HG02588 (cell line): ENCODE results near the gene ALS2CL.
"Not testable (repeated sequence)": the region's sequence is repeated elsewhere in the genome, so short reads cannot be mapped to it uniquely, and the experiment has no call there.

Experiments used
- ATAC-seq: cut with Tn5 transposase; IDR thresholded peaks from one replicate; pipeline ENCODE4 v1.9.1; 2021; ENCODE audit warnings: mild to moderate bottlenecking, moderate library complexity; ENCODE audit not compliant: unreplicated experiment

The ALS2CL gene, protein sequence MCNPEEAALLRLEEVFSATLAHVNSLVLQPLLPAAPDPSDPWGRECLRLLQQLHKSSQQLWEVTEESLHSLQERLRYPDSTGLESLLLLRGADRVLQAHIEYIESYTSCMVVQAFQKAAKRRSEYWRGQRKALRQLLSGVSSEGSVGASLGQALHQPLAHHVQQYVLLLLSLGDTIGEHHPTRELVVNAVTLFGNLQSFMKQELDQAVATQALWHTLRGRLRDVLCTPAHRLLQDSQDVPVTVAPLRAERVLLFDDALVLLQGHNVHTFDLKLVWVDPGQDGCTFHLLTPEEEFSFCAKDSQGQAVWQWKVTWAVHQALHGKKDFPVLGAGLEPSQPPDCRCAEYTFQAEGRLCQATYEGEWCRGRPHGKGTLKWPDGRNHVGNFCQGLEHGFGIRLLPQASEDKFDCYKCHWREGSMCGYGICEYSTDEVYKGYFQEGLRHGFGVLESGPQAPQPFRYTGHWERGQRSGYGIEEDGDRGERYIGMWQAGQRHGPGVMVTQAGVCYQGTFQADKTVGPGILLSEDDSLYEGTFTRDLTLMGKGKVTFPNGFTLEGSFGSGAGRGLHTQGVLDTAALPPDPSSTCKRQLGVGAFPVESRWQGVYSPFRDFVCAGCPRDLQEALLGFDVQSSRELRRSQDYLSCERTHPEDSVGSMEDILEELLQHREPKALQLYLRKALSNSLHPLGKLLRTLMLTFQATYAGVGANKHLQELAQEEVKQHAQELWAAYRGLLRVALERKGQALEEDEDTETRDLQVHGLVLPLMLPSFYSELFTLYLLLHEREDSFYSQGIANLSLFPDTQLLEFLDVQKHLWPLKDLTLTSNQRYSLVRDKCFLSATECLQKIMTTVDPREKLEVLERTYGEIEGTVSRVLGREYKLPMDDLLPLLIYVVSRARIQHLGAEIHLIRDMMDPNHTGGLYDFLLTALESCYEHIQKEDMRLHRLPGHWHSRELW

DNA sequence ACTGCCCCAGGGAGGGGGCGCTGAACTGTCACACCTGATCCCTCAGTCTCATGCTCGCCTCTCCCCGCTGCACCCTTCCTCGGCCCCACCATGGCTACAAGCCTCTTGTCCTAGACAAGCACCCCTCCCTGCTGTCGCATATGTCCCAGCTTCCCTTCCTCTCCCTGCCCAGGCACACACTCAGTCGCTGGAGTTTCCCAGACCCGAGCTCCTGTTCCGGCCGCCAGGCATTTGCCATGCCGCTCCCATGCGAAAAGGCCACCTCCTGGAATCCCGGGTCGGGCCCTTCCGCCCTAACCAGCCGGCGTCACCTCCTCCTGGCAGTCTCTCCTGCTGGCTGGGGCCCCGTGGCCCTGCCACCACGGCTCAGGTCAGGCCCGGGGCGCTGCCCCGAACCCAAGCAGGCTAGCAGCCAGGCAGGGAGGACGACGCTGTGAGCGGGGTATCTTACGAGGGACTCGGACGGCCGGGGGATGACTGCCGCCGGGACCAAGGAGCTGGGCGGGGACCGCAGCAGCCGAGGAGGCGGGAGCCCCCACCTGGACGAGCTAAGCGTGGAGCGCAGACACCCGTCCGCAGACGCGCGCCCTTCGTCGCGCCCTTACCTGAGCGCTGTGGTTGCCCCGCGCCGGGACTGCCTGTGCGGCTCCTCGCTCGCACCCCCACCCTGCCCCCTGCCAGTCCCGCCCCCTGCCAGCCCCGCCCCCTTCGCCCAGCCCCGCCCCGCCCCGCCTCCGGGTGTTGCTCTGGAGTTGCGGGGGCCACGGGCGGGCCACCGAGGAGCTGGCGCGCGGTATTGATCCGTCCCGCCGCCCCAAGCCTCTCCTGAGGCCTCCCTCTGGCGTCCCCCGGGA lies at the start of gene ALS2CL:
Gene ALS2CL, minus strand, starts transcription at position 642 of the 854 bp plus-strand sequence. CDS start 4,239 bp downstream, outside the sequence.
- no peak for ATAC-seq

DNA sequence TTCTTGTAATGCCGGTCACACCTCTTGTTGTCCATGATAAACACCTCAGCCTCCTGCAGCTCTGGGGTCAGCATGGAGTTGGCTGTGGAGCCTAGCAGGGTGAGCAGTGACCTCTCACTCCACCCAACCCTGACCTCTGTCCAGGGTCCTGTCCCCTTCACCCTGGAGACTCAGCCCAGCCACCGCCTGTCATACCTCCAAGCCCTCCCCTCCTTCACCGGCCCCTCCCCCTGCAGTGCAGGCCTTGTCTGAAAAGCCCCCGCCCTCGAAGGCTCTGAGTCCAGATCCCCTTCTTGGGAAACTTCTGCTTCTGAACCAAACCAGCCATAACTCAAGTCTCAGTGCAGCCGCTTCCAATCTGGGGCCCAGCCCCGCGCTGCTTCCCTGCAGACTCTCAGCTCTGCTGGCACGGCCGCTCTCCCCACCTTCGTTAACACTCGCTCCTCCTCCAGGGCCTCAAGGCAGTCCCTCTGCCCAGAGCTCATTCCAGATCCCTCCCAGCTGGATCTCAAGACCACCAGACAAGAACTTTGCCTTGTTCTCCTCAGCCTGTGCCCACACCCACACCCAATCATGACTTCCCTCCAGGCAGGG lies 49.6 kb upstream of the ALS2CL start:
- no peak for ATAC-seq

DNA sequence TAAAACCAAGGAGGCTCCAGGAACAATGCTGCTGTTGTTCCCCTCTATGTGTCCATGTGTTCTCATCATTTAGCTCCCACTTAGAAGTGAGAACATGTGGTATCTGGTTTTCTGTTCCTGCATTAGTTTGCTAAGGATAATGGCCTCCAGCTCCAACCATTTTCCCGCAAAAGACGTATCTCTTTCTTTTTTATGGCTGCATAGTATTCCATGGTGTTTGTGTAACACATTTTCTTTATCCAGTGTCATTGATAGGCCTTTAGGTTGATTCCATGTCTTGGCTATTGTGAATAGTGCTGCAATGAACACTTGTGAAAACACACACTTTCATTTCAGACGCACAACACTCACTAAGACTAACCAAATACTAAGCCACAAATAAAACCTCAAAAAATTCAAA lies 46.1 kb upstream of the ALS2CL start:
- not testable (repeated sequence) for ATAC-seq

DNA sequence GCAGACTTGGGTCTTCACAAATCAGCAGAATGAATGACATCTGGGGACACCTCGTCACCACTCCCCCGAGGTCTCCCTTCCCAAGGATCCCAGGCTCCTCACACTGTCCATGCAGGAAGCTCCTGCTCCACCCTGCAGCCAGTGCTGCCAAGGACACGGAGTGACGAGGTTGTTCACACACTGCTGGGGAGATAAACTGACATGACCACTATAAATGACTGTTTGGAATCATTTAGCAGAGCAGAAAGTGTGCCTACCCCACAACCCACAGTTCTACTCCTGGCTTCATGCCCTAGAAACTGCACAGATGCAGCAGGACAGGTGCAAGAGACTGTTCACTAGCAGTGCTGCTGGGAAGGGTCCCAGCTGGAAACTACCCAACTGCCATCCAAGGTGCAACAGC lies 43.9 kb upstream of the ALS2CL start:
- ATAC-seq = no peak

DNA sequence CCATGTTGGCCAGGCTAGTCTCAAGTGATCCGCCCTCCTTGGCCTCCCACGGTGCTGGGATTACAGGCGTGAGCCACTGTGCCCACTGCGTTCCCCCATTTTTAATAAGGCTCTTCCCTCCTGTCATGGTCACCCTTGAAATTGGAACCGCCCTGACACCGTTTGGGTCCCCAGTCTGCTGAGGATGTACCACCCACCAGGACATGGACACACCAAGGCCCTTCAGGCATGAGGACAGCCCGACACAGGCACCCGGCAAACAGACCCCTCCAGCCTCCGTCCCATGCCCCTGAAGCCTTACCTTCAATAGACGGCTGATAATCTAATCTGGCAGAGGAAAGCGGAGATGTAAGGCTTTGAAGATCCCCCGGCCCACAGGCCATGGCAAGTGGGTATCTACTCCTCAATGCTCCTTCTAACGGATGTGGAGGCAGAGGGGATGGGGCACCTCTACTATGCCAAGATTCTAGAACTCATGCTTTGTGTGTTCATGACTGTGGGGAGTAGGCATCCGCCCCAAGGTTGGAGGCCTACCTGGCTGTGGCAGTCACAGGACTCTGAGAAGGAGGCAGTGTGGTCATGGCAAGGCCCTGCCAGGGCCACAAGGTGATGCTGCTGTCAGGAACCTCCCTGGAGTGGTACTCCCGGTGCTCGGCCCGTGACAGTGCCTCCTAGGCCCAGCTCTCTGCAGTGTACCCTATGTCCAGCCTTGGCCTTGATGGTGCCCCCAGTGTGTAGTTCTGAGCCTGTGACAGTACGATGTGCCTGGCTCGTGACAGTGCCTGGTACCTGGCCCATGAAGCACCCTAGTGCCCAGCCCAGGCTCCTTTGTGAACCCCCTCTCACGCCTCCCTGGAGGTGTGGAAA lies 42.8 kb upstream of the ALS2CL start:
- ATAC-seq = no peak

DNA sequence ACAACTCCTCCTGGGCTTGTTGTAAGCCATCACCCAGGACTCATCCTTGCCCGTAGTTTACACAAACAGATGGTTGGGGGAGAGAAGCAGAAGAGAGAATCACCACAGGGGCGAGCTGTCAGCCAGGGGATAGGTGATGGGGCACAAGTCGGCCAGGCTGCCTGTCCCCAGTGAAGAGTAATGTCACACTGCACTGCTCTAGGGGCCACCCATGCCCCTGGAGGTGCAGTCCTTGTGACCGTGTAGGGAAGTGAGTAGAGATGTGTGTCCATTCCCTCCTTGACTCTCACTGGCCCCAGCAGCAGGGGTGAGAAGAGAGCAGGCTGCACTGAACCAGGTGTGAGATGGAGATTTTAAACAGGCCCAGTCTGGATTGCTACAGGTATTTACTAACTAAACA lies 41.3 kb upstream of the ALS2CL start:
- no peak for ATAC-seq

DNA sequence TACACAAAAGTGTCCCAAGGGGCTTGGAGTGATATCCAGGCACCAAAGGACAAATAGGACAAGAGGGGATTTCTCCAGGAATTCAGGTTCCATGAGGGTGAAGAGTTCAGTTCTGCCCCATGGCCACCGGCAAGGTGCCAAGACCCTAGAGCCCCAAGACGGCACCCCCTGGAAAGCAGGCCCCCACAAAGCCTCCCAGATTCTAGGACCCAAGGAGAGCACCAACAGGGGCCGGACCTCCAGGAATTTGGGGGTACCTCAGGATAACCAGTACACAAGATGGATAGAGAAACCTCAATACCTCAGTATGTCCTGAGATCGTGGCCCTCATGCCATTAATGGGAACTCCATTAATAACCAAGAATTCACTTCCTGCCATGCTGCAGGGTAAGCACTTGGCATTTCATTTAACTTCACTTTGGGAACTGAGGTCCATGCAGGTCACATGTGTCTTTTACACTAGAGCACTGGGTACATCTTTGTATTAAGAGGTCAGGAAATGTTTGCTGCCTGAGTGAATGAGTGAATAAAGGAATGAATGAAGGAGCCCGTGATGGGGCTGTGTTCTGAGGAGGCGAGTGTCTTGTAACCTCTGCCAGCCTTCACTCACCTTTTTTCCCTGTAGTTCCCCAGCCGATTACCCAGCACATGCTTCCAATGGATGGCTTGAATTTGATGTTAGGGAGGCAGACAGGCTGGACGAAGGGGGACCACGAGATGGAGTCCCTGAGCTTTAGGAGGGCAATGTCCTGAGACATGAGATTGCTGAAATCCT lies 39.7 kb upstream of the ALS2CL start:
- ATAC-seq = no peak

DNA sequence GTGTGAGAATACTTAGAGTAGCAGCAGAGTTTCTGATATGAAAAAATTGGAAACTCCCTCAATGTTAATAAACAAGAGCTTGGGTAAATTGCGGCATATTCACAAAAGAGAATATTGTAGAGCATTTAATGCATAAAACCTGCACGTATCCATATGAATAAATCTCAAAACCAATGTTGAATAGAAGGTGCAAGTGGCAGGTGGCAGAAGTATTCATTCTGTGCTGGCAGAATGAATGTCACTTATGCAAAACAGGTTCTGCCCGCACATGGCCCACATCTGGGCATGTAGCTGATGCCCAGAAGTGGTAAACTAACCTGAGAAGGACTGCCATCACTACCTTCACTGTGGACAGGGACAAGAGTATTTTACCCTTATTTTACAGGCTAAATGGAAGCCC lies 38.3 kb upstream of the ALS2CL start:
- no peak for ATAC-seq

DNA sequence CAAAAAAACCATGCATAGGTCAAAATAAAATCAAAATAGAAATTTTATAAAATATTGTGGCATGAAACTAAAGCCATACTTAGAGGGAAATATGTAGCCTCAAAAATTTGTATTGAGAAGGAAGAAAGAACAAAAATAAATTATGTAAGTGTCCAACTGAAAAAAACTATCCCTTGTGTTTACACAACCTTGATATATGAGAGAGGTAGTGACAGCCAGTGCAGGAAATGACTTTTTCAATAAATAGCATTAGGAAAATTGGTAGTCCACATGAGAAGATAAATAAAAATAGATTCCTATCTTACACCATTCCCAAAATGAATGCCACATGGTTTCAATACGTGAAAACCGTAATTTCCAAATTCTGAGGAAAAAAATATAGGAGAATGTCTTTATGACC lies 37.3 kb upstream of the ALS2CL start:
- no peak for ATAC-seq

DNA sequence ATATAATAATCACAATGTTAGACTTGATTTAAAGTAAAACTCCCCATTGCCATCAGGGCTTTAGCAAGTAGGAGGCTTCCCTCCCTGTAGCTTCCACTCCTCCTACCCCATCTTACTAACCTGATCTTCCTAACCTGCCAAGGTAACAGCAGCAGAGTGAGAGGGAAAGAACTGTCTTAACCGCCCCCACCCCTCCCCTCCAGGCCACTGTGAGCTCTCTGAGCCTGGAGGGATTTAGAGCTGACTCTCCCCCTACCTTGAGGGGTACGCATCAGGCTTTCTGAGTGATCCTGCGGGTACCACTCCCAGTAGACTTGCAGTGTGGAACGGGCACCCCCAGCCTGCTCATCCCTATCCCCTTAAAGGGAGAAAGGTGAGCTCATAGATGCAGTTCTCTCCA lies 35.6 kb upstream of the ALS2CL start:
- ATAC-seq = no peak

DNA sequence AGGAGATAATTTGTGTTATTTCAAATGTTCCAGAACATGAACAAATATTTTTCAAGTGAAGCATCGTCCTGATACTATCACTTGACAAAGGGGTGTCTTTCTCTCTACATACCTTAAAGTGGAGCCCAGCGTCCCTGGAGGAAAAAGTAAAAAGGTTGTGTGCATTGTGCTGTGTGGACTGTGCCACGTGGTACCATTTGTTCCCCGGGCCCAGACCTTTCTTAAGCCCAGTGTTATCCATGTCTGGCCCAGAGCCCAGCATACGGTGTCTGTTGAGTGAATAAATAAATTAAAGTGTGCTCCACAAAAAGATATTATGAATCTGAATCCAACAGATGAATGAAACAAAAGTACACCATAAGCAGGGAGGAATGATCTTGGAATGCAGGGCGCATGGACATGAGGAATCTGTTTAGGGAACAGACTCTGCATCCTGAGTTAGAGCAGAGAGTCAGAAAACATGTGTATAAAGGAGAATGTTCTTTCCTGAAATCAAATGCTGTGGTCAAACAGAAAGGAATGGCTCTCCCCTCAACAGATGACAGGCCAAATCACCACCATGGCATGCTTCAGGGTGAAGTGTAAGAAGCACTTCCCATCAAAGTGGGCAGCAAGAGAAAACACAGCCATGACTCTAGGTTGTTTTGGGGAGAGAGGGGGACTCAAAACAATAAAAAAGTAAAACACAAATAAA lies 32.3 kb upstream of the ALS2CL start:
- ATAC-seq = no peak

DNA sequence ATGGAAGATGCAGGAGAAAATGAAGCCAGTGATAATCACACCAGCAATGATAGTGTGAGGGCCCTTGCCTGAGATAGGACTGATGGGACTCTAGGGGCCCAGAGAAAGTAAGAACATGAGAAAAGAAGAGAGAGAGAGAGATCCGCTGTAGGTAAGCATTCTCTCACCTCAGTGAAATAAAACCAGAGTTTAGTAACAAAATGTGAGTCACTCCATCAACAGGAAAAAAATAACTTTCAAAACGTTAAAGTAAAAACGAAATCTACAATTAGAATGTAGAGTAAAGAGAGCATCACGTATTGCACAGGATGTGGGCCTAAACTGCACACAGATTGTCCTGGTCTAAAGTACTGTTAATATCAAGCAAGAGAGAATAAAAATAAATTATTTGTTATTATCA lies 30.9 kb upstream of the ALS2CL start:
- no peak for ATAC-seq

DNA sequence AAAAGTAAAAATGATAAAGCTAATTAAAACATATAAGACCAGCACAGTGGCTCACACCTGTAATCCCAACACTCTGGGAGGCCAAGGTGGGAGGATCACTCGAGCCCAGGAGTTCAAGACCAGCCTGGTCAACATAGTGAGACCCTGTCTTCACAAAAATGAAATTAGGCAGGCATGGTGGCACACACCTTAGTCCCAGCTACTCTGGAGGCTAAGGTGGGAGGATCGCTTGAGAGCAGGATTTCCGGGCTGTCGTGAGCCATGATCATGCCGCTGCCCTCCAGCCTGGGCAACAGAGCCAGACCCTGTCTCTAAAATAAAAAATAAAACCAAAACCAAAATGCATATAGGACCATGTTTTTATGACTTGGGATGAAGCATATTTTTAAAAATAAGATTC lies 29.0 kb upstream of the ALS2CL start:
- no peak for ATAC-seq

DNA sequence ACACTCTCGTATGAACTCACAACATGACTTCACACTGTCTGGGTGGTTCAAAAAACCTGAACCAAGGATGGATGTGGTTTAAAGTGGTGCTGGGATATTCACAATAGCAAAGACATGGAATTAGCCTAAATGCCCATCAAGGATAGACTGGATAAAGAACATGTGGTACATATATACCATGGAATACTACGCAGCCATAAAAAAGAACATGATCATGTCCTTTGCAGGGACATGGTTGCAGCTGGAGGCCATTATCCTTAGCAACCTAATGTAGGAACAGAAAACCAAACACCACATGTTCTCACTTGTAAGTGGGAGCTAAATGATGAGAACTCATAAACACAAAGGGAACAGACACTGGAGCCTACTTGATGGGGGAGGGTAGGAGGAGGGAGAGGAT lies 27.5 kb upstream of the ALS2CL start:
- no peak for ATAC-seq

DNA sequence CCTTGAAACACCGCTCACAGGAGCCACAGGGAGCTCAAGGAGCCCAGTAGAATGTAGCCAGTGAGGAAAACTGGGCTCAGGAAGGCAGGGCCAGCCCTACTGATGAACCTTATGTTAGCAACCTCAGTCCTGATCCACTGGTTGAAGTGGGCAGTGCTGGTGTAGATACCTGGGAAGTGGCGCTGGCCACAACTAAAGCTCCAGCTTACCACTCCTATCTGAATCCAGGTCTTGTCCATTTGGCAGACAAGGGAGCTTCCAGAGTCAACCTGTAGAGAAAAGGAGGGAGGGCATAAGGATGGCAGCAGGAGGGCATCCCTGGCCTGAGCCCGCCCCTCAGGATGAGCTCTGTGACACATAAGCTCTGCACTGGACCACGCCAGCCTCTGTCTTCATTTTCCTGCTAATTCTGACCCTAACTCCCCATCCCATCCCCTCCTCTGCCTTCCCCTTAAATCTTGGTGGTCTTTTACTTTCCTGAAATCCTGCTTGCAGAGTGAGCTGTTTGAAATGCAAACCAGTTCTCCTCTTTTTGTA lies 26.3 kb upstream of the ALS2CL start:
- ATAC-seq = no peak

DNA sequence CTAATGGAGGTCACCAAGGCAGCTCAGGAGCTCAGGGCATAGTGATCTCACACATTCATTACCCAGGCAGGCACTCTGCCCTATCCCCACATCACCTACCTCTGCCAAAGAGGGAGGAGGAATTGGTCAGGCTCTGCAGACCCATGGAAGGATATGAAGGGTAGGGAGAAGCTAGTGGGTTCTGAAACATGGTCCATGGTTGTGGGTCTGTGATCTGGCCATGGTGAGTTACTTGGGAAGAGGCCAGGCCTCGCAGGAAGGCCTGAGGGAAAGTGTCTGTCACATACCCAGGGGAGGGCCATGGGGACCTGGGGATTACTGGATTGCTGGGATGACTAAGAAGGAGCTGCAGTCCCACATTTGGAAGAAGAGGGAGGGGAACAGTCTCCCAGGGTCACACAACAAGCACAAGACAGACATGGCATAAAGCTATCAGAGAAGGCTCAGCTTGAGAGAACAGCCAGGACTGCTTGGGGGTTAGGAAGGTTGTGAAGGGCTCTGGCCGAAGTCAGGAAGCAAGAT lies 25.6 kb upstream of the ALS2CL start:
- no peak for ATAC-seq

DNA sequence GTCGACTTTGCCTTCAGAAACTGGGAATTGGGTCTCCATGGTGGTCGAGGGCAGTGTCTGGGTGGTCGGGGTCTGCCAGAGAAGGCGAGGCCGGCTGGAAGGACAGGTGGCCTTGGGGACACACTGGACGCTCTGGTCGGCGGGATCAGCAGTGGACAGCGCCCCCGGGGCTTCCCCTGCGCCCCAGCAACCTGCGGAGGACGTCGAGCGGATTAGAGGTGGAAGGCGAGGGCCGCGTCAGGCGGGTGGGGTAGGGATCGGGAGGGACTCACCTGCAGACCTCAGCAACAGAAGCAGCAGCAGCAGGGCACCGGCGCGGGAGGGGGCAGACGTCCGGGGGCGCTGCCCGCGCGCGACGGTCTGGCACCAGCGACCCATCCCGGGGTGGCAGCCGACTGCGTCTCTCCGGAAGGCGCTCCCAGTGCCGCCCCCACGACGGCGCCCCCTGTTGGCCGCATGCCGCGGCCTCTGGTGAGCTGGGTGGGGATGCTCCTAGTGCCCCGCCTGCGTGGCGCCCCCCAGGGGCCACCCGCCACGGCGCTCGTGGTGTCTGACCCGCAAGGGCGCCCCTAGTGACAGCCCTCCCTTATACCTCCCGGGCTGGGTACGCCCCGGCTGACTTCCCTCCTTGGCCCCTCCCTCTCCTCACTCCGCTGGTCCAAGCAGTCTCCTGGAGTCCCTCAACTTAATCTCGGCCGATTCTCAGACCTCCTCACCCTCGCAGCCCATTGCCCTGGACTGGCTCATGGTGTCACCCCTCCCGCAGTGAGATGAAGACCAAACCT lies 24.2 kb upstream of the ALS2CL start, which contains the start of gene PRSS50:
Gene PRSS50, minus strand, starts transcription at position 423 of the 785 bp plus-strand sequence. Its CDS starts 45 bp downstream, at position 378.
- ATAC-seq = no peak
